AG04450 (cell line): Measurements from ENCODE around the gene METTL27. TPM values are rescaled to one million over a fixed set of nuclear protein-coding genes. Genes with fewer than 3 reads are reported as not detected.

ENCODE experiments used
- CTCF ChIA-PET: fragments of 300-600, 350-600 bp; formaldehyde crosslinking; extraction: SDS; loops from one replicate; lab custom pipeline; 2022; ENCODE audit warnings: antibody characterized with exemption, inconsistent platforms; lab: Charles Lee
- POLR2A ChIA-PET: fragments of 350-600 bp; formaldehyde crosslinking; extraction: SDS; loops from one replicate; lab custom pipeline; 2021; ENCODE audit warnings: antibody characterized with exemption, inconsistent platforms; lab: Yijun Ruan, JAX
- DNase-seq: peaks from one replicate; pipeline ENCODE4 v3.0.0-alpha.2; 2011; ENCODE audit warnings: low read depth, low spot score
- H3K27ac ChIP-seq: one replicate; pipeline ENCODE4 v1.5.1; 2012; ENCODE audit warnings: low read depth, low read length, control low read depth
- H3K27me3 ChIP-seq: one replicate; pipeline ENCODE4 v1.6.0; 2012; ENCODE audit warnings: low read length; ENCODE audit not compliant: control insufficient read depth, insufficient read depth
- H3K4me3 ChIP-seq: 2 replicates; pipeline ENCODE4 v1.5.1; 2011; ENCODE audit warnings: mild to moderate bottlenecking, low read depth, low read length, control low read depth
- H3K9me3 ChIP-seq: 2 replicates; pipeline ENCODE4 v1.5.1; 2012; ENCODE audit warnings: low read length; ENCODE audit not compliant: control insufficient read depth, insufficient read depth
- polyA plus RNA-seq: library from polyadenylated mRNA; depleted of rRNA; stranded (reverse); fragments of >200 nt; gene quantifications from 2 replicates; pipeline ENCODE4 v1.2.3, GENCODE V29; 2011
- TF ChIP-seq, protein P1 (sequence below): IDR thresholded peaks from 2 replicates; pipeline ENCODE4 v1.5.1; 2011; ENCODE audit warnings: low read depth, low read length, control low read depth, inconsistent platforms

Gene METTL27
- polyA plus RNA-seq, 1 experiment = 2.6 TPM

DNA sequence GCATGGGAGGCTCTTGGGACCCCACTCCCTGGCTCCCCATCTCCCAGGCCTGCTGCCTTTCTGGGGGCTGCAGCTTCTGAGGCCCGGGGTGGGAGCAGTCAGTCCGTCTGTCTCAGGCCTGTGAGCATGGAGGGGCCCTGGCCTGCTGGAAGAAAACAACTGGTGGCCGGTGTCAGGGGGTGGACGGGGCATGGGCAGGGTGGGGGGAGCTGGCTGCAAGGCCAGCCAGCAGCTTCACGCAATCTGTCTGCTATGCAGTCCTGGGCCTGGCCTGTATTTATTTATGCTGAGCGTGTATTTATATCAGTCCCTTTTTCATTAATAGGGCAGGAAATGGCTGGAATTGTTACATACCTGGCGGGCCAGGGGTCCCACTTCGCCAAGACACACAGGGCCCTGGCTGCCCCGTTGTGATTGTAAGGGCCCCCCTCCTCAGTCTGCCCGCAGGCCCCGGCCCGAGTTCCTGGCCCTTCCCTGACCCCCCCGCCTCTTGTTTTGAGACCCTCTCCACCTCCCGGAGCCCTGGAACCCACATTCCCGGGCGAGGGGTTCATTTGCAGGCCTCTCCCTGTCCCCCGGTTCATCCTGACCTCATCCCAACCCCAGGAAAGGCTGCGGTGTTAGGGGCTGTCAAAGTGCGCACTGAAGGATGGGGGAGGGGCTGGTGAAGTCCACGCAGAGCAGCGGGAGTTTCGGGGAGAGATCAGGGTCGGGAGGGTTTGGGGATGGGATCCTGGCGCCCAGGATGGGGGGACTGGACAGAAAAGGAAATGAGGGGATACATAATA, 26.9 kb upstream of the METTL27 start:
- TF ChIP-seq, protein P1, sequence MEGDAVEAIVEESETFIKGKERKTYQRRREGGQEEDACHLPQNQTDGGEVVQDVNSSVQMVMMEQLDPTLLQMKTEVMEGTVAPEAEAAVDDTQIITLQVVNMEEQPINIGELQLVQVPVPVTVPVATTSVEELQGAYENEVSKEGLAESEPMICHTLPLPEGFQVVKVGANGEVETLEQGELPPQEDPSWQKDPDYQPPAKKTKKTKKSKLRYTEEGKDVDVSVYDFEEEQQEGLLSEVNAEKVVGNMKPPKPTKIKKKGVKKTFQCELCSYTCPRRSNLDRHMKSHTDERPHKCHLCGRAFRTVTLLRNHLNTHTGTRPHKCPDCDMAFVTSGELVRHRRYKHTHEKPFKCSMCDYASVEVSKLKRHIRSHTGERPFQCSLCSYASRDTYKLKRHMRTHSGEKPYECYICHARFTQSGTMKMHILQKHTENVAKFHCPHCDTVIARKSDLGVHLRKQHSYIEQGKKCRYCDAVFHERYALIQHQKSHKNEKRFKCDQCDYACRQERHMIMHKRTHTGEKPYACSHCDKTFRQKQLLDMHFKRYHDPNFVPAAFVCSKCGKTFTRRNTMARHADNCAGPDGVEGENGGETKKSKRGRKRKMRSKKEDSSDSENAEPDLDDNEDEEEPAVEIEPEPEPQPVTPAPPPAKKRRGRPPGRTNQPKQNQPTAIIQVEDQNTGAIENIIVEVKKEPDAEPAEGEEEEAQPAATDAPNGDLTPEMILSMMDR = no peak
- ChIA-PET POLR2A (interaction anchor here (1.0 kb wide), 1 partner anchor 10 kb away, joined by 4 read pairs; no protein-coding TSS in a partner anchor), CTCF (interaction anchor here (0.5 to 2.4 kb wide), 3 partner anchors 14 to 164 kb away, joined by 3 to 7 read pairs (median 5); no protein-coding TSS in a partner anchor)
- DNase-seq = no peak
- no peaks in the 10 kb centered on the region; the same call in 1 of the 2 replicates for H3K9me3 ChIP-seq
- H3K27ac ChIP-seq = no peak overlapping the region
- H3K27me3 ChIP-seq = no peaks in the 10 kb centered on the region
- no peak overlapping the region for H3K4me3 ChIP-seq

DNA sequence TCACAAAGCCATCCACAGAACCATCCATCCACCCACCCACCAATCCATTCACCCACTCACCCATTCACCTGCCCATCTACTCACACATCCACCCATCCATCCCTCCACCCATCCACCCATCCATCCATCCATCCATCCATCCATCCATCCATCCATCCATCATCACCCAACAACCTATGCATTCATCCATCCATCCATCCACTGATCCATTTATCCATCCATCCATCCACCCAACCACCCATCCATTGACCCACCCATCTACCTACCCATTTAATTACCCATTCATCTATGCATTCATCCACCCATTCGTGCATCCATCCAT, 24.1 kb upstream of the METTL27 start:
- Histone ChIP-seq H3K27me3 (no peaks in the 10 kb centered on the region), H3K9me3 (no peaks in the 10 kb centered on the region; the same call in 1 of the 2 replicates), H3K4me3 (no peak overlapping the region), H3K27ac (no peak overlapping the region)
- POLR2A ChIA-PET = no interaction called here
- CTCF ChIA-PET = interaction anchor here (0.8 to 1.4 kb wide), 2 partner anchors 335 to 535 kb away, joined by 3 to 5 read pairs; no protein-coding TSS in a partner anchor
- TF ChIP-seq, protein P1 = no peak
- no peak for DNase-seq

DNA sequence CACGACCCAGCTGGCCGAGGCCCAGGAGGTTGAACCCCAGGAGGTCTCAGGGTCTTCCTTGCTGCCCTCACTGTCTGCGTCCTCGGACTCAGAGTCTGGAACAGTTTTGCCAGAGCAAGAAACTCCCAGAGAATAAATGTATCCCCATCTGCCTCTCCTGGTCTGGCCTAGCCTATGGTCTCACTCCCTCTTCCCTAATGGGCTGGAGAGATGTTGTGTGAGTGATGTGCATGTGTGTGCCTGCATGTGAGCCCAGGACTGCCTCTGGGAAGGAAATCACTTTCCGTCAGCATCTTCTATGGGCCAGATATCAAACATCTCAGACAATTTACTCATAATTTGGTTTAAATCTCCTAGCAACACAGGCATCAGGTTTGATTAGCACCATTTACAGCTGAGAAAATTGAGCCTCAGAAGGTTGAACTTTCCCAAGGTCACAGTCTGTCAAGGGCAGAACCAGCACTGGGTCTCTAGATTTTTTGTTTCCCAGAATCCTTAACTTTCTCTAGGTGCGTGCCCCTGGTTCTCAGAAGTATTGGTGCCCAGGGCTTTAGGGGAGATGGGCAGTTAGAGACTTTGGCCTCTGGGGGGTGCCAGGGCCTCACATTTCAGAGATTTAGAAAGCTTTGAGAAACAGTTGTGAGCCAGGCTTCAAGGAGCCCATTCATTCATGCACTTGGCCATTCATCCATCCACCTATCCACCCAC, 23.6 kb upstream of the METTL27 start:
- H3K9me3 ChIP-seq = no peaks in the 10 kb centered on the region
- CTCF ChIA-PET = interaction anchor here (0.5 to 3.5 kb wide), 7 partner anchors 11 to 627 kb away, joined by 3 to 38 read pairs (median 5); partner anchors contain the start of gene ELN
- POLR2A ChIA-PET = no interaction called here
- no peak for DNase-seq
- H3K27ac ChIP-seq = no peak overlapping the region
- no peak overlapping the region for H3K4me3 ChIP-seq
- TF ChIP-seq, protein P1 = peak; percentile 84
- no peaks in the 10 kb centered on the region for H3K27me3 ChIP-seq

DNA sequence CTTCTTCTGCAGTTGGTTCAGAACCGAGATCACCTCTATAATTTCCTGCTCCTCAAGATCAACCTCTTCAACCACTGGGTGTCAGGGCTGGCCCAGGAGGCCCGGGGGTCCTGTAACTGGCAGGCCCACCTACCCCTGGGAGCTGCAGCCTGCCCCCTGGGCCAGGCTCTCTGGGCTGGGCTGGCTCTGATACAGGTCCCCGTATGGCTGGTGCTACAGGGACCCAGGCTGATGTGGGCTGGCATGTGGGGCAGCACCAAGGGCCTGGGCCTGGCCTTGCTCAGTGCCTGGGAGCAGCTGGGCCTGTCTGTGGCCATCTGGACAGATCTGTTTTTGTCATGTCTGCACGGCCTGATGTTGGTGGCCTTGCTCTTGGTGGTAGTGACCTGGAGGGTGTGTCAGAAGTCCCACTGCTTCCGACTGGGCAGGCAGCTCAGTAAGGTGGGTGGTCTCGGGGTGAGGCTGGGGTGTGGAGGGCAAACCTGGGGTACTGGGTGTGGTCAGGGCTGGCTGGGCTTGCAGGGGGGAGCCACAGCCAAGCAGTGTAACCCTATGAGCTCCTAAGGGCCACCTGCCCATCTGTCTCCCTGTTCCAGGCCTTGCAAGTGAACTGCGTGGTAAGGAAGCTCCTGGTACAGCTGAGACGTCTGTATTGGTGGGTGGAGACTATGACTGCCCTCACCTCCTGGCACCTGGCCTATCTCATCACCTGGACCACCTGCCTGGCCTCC, 22.8 kb upstream of the METTL27 start:
- ChIA-PET CTCF (interaction anchor here (0.5 to 3.5 kb wide), 7 partner anchors 10 to 627 kb away, joined by 3 to 38 read pairs (median 5); partner anchors contain the start of gene ELN), POLR2A (no interaction called here)
- Histone ChIP-seq H3K4me3 (no peak overlapping the region), H3K9me3 (no peaks in the 10 kb centered on the region), H3K27me3 (no peaks in the 10 kb centered on the region), H3K27ac (no peak overlapping the region)
- DNase-seq = no peak
- TF ChIP-seq, protein P1 = no peak
